Testis (tissue), 3 donors: ENCODE results near the gene OR1K1. TPM values are rescaled to one million over a fixed set of nuclear protein-coding genes. Genes with fewer than 3 reads are reported as not detected.

ENCODE experiments used
- DNase-seq: peaks from one replicate; pipeline ENCODE4 v3.0.0-alpha.2; 2019
- H3K27ac ChIP-seq, 2 donors: fragments of 200-600 bp; sonication (generic); one replicate each; pipeline ENCODE4 v1.5.1; 2019
- H3K27me3 ChIP-seq: fragments of 200-600 bp; sonication (generic); one replicate; pipeline ENCODE4 v1.5.1; 2019
- H3K36me3 ChIP-seq: fragments of 200-600 bp; sonication (generic); one replicate; pipeline ENCODE4 v1.5.1; 2017; ENCODE audit warnings: low read depth; ENCODE audit errors: missing control alignments
- H3K4me1 ChIP-seq: fragments of 200-600 bp; sonication (generic); one replicate; pipeline ENCODE4 v1.5.1; 2019
- H3K4me3 ChIP-seq, 2 donors: fragments of 200-600 bp; sonication (generic); one replicate each; pipeline ENCODE4 v1.5.1; 2017 to 2019
- H3K9me3 ChIP-seq: fragments of 200-600 bp; sonication (generic); one replicate; pipeline ENCODE4 v1.5.1; 2017
- CTCF ChIP-seq, 3 experiments: fragments of 450-650 bp in 2 of 3; fragments of 200-600 bp in 1 of 3; sonication (generic) in 1 of 3; IDR thresholded peaks; one replicate each; pipeline ENCODE4 v1.5.1; 2016 to 2019; ENCODE audit warnings: antibody characterized with exemption in 3 of 3, mild to moderate bottlenecking in 2 of 3, moderate library complexity in 1 of 3
- POLR2A ChIP-seq: fragments of 450-650 bp; IDR thresholded peaks from one replicate; pipeline ENCODE4 v1.6.1; 2017; ENCODE audit warnings: antibody characterized with exemption, mild to moderate bottlenecking, moderate library complexity
- WGBS, 2 donors: methylation state at CpG; one replicate each; pipeline ENCODE4 v1.1.5; 2018; 5-methylcytosine and 5-hydroxymethylcytosine counted together
- intact Hi-C: fragments of 100-400 bp; cut with DNase I; formaldehyde crosslinking; loops from one replicate; pipeline ENCODE4 v1.15.1; 2023; ENCODE audit warnings: low total_unique reads
- polyA plus RNA-seq: library from polyadenylated mRNA; stranded (reverse); fragments of 350-450 nt; fragmentation: Illumina TruSeq; extraction: RNeasy Lipid Tissue Mini Kit (QIAGEN cat#74804); gene quantifications from one replicate; pipeline ENCODE4 v1.2.3, GENCODE V29; 2014; ENCODE audit warnings: low read depth, low replicate concordance; ENCODE audit not compliant: insufficient read depth
- total RNA-seq, 2 donors: library from RNA; depleted of rRNA; stranded (reverse); fragments of >200 nt; gene quantifications; one replicate each; pipeline ENCODE4 v1.2.3, GENCODE V29; 2016

OR1K1 gene
- total and polyA plus RNA-seq, 3 donors from 2014 or later: not detected

DNA sequence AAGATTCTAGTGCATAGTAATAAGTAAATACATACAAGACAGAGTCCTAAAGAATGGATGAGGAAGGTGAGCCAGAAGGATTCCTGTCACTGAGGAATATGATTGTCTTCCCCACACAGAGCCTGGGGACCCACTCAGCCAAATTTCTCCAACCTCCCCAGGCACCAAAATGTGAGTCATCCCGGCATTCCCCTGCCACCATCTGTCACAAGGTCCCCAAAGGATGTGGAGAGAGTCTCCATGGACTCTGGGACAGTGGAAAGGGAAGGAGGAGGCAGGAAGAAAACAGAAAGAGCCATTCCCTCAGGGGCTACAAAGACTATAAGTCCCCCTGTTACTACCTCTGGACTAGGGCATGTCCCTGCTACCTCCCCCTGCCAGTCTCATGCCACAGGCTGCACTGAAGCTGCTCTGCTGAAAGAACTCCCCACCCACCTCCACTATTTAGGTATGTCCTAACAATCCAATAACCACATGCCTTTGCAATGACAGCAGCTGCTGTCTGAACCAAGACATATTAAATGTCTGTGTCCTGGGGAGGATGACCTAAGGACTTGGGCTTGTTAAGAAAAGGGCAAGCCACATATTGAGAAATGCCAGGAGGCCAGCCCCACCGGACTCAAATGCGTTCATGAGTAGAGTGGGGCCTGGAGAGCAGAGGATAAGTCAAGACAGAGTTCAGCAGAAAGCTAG is 21.8 kb upstream of the OR1K1 start:
- Histone ChIP-seq H3K4me3 (no peak overlapping the region), H3K36me3 (no peaks in the 10 kb centered on the region), H3K4me1 (no peaks in the 10 kb centered on the region), H3K9me3 (no peaks in the 10 kb centered on the region), H3K27me3 (no peaks in the 10 kb centered on the region), H3K27ac (no peak overlapping the region)
- TF ChIP-seq CTCF (IDR thresholded peaks at IDR 0.05) (no peak), POLR2A (no peak)
- DNase-seq: no peak
- intact Hi-C loops: no loop called here
- WGBS, 2 donors: 69 to 78% methylated on average over 3 of the region's 3 CpGs

GRCh38 chr9:122779181-122779580 is 20.7 kb upstream of the OR1K1 start:
- no peak overlapping the region for H3K4me3 ChIP-seq
- no peak overlapping the region for H3K27ac ChIP-seq
- H3K4me1 ChIP-seq: no peaks in the 10 kb centered on the region
- intact Hi-C loops: no loop called here
- no peaks in the 10 kb centered on the region for H3K27me3 ChIP-seq
- no peaks in the 10 kb centered on the region for H3K36me3 ChIP-seq
- no peaks in the 10 kb centered on the region for H3K9me3 ChIP-seq
- WGBS, 2 donors: 69 to 83% methylated on average over 3 of the region's 3 CpGs
- TF ChIP-seq POLR2A (no peak), CTCF (IDR thresholded peaks at IDR 0.05) (no peak)
- no peak for DNase-seq

- H3K27ac ChIP-seq: no peak overlapping the region
- no peaks in the 10 kb centered on the region for H3K9me3 ChIP-seq
- WGBS, 2 donors: 67 to 71% methylated on average over 4 of the region's 4 CpGs
- intact Hi-C loops: no loop called here
- no peaks in the 10 kb centered on the region for H3K27me3 ChIP-seq
- TF ChIP-seq POLR2A (no peak), CTCF (IDR thresholded peaks at IDR 0.05) (no peak)
- no peak overlapping the region for H3K4me3 ChIP-seq
- DNase-seq: no peak
- no peaks in the 10 kb centered on the region for H3K36me3 ChIP-seq
- H3K4me1 ChIP-seq: no peaks in the 10 kb centered on the region
These were observed 19.9 kb upstream of the OR1K1 start for GRCh38 chr9:122780026-122780425.

DNA sequence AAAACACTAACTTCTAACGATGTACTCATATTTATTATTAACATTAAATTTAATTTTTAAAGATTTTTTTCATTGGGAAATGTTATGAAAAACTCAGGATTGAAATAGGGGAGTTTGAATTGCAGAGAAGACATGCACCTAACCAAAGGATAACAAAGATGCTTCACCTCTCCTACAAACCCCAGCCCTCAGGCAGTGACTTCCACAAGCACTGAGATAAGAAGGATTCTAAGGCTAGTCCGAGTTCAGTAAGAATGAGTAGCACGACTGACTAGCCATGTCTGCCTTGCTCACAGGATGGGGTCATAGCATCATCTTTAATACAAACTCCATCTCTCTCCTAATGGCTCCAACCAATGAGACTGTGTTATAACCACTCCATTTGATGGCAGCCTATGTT is 18.3 kb upstream of the OR1K1 start:
- Histone ChIP-seq H3K27ac (no peak overlapping the region), H3K36me3 (no peaks in the 10 kb centered on the region), H3K4me1 (no peaks in the 10 kb centered on the region), H3K9me3 (no peaks in the 10 kb centered on the region), H3K27me3 (no peaks in the 10 kb centered on the region), H3K4me3 (no peak overlapping the region)
- no peak for DNase-seq
- WGBS, 2 donors: 66 to 71% methylated on average over 3 of the region's 3 CpGs
- intact Hi-C loops: no loop called here
- TF ChIP-seq CTCF (IDR thresholded peaks at IDR 0.05) (no peak), POLR2A (no peak)

- no peaks in the 10 kb centered on the region for H3K9me3 ChIP-seq
- H3K27ac ChIP-seq: no peak overlapping the region
These were observed 14.7 kb upstream of the OR1K1 start for GRCh38 chr9:122785269-122785668.

More at GRCh38 chr9:122785269-122785668, 14.7 kb upstream of the OR1K1 start:
- Histone ChIP-seq H3K27me3 (no peaks in the 10 kb centered on the region), H3K4me3 (no peak overlapping the region), H3K4me1 (no peaks in the 10 kb centered on the region), H3K36me3 (no peaks in the 10 kb centered on the region)
- DNase-seq: no peak
- TF ChIP-seq POLR2A (no peak), CTCF (IDR thresholded peaks at IDR 0.05) (no peak)
- intact Hi-C loops: no loop called here
